GM18858 (cell line): Measurements from ENCODE around the gene CAMTA1.
"Not testable (repeated sequence)": the region's sequence is repeated elsewhere in the genome, so short reads cannot be mapped to it uniquely, and the experiment has no call there.

ENCODE experiments used
- ATAC-seq: cut with Tn5 transposase; IDR thresholded peaks from one replicate; pipeline ENCODE4 v1.9.1; 2021; ENCODE audit not compliant: unreplicated experiment

Gene CAMTA1

GRCh38 chr1:6835139-6835538, 49.9 kb downstream of the CAMTA1 start:
- ATAC-seq = no peak

- ATAC-seq = no peak
Measured at GRCh38 chr1:6842301-6842700, 57.0 kb downstream of the CAMTA1 start.

- not testable (repeated sequence) for ATAC-seq
Measured at GRCh38 chr1:6845786-6846185, 60.5 kb downstream of the CAMTA1 start.

GRCh38 chr1:6848816-6849215, 63.6 kb downstream of the CAMTA1 start:
- no peak for ATAC-seq

GRCh38 chr1:6850537-6850936, 65.3 kb downstream of the CAMTA1 start:
- no peak for ATAC-seq

- ATAC-seq = no peak
Measured at GRCh38 chr1:6852136-6852890, 67.1 kb downstream of the CAMTA1 start.

GRCh38 chr1:6854166-6854565, 68.9 kb downstream of the CAMTA1 start:
- ATAC-seq = no peak

GRCh38 chr1:6857831-6858230, 72.6 kb downstream of the CAMTA1 start:
- no peak for ATAC-seq

GRCh38 chr1:6858596-6858995, 73.3 kb downstream of the CAMTA1 start:
- no peak for ATAC-seq

- ATAC-seq = no peak
Measured at GRCh38 chr1:6859415-6860343, 74.4 kb downstream of the CAMTA1 start.

- ATAC-seq = no peak
Measured at GRCh38 chr1:6860401-6860800, 75.1 kb downstream of the CAMTA1 start.

GRCh38 chr1:6861075-6861724, 75.9 kb downstream of the CAMTA1 start:
- no peak for ATAC-seq

- no peak for ATAC-seq
Measured at GRCh38 chr1:6862906-6863305, 77.7 kb downstream of the CAMTA1 start.

- no peak for ATAC-seq
Measured at GRCh38 chr1:6864166-6864565, 78.9 kb downstream of the CAMTA1 start.

- no peak for ATAC-seq
Measured at GRCh38 chr1:6866825-6867224, 81.6 kb downstream of the CAMTA1 start.

GRCh38 chr1:6867321-6867720, 82.1 kb downstream of the CAMTA1 start:
- ATAC-seq = no peak

- ATAC-seq = no peak
Measured at GRCh38 chr1:6867729-6868659, 82.7 kb downstream of the CAMTA1 start.

- no peak for ATAC-seq
Measured at GRCh38 chr1:6868660-6869380, 83.6 kb downstream of the CAMTA1 start.

GRCh38 chr1:6869545-6869944, 84.3 kb downstream of the CAMTA1 start:
- ATAC-seq = no peak

- ATAC-seq = no peak
Measured at GRCh38 chr1:6870086-6870485, 84.8 kb downstream of the CAMTA1 start.
